ENCODE measurements around the gene FBXO30.
A peak's percentile ranks its signal among the peaks of the same experiment; 100 is the strongest.

FBXO30 gene

DNA sequence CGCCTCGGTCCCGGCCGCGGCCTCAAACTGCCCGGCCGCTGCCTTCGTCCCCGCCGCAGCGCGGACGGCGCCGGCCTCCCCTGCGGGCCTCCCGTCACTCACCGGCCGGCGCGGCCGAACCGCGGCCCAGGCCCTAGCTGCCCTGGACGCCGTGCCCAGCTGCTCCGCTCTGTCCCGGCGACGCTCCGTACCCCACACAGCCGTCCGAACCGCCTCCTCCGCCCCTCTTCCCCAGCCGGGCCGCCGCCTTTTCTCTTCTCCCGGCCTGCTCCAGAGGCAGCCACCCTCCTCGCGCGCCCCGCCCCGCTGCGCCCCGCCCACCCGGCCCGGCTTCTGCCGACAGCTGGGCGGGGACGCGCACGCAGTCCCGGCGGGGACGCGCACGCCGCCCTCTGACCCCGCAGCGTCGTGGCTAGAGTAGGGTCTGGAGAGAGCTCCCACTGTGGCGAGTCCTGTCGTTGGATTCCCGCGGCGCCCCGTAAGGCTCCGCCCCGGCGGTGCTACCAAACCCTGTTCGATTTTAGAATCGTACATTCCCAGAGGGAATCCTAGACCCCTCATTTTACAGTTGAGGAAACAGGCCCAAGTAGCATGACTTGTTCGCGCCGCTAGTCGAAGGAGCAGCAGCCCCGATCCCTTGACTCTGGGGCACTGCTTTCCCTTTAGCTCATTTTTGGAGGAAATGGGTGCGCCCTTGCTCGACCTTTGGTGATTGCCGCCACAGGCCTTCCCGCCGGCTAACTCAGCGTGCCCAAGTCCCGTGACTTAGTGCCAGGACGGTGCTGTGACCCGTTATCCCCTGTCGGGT lies at the start of gene FBXO30:
FBXO30 (minus strand) TSS at position 295 of the 808 bp plus-strand sequence. CDS start 8,390 bp downstream, outside the sequence.
- Mint-ChIP-seq H3K9me3 (no peaks in the 10 kb centered on the region), H3K36me3 (ENCODE audit: low read depth) (peaks cover 1% of the 10 kb centered on the region), H3K4me1 (ENCODE audit: low read depth) (peaks cover 31% of the 10 kb centered on the region), H3K4me3 (peak within 1 kb of the TSS; percentile 94), H3K27me3 (ENCODE audit: low read depth) (no peaks in the 10 kb centered on the region), H3K27ac (peak within 1 kb of the TSS; percentile 93)
- peak; percentile 88 for DNase-seq (ENCODE audit: low spot score)

DNA sequence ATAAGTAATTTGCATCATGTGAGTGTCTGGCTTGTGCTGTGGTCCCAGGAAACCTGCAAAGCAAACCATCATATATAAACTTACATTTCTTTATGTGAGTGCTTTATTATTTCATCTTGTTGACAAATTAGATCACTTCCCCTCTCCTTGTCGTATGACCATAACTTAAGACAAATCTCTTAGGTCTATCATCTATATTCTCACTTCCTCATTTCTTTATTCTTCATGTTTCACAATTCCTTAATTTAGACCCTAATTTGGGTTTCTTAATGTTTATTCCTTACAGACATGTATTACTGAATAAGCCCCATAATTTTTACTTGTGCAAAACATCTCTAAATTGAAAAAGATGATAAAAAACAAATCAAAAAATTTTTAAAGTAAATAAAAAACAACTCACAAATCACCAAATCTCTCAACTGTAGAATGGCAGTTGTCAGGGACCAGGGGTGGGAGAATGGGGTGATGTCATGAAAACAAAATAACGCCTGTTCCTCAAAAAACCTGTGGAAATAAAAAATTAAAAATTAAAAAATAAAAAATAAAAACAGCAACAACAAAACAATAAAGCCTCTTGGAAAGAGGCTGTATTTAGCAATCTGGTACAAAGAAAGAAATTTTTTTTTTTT lies 49.5 kb upstream of the FBXO30 start:
- H3K27me3 Mint-ChIP-seq (ENCODE audit: low read depth): no peaks in the 10 kb centered on the region
- H3K9me3 Mint-ChIP-seq: peaks cover 18% of the 10 kb centered on the region
- no peak for DNase-seq (ENCODE audit: low spot score)
- H3K27ac Mint-ChIP-seq: no peak overlapping the region
- peaks cover 5% of the 10 kb centered on the region for H3K36me3 Mint-ChIP-seq (ENCODE audit: low read depth)
- peaks cover 25% of the 10 kb centered on the region for H3K4me1 Mint-ChIP-seq (ENCODE audit: low read depth)
- H3K4me3 Mint-ChIP-seq: no peak overlapping the region

GRCh38 chr6:145863366-145863765 lies 48.8 kb upstream of the FBXO30 start:
- Mint-ChIP-seq H3K27me3 (ENCODE audit: low read depth) (no peaks in the 10 kb centered on the region), H3K9me3 (peaks cover 18% of the 10 kb centered on the region), H3K36me3 (ENCODE audit: low read depth) (peaks cover 5% of the 10 kb centered on the region), H3K27ac (no peak overlapping the region), H3K4me3 (no peak overlapping the region), H3K4me1 (ENCODE audit: low read depth) (peaks cover 25% of the 10 kb centered on the region)
- DNase-seq (ENCODE audit: low spot score): no peak

GRCh38 chr6:145860562-145860961 lies 46.0 kb upstream of the FBXO30 start:
- peaks cover 9% of the 10 kb centered on the region for H3K4me1 Mint-ChIP-seq (ENCODE audit: low read depth)
- no peak overlapping the region for H3K27ac Mint-ChIP-seq
- peaks cover 3% of the 10 kb centered on the region for H3K36me3 Mint-ChIP-seq (ENCODE audit: low read depth)
- DNase-seq (ENCODE audit: low spot score): no peak
- peaks cover 20% of the 10 kb centered on the region for H3K9me3 Mint-ChIP-seq
- no peak overlapping the region for H3K4me3 Mint-ChIP-seq
- H3K27me3 Mint-ChIP-seq (ENCODE audit: low read depth): no peaks in the 10 kb centered on the region

- peaks cover 1% of the 10 kb centered on the region for H3K9me3 Mint-ChIP-seq
- H3K36me3 Mint-ChIP-seq (ENCODE audit: low read depth): no peaks in the 10 kb centered on the region
- H3K4me3 Mint-ChIP-seq: no peak overlapping the region
- H3K27ac Mint-ChIP-seq: no peak overlapping the region
- H3K27me3 Mint-ChIP-seq (ENCODE audit: low read depth): no peaks in the 10 kb centered on the region
- H3K4me1 Mint-ChIP-seq (ENCODE audit: low read depth): no peaks in the 10 kb centered on the region
- no peak for DNase-seq (ENCODE audit: low spot score)
Measured at GRCh38 chr6:145850671-145851070, 36.1 kb upstream of the FBXO30 start.

- Mint-ChIP-seq H3K27ac (no peak overlapping the region), H3K9me3 (no peaks in the 10 kb centered on the region), H3K36me3 (ENCODE audit: low read depth) (no peaks in the 10 kb centered on the region), H3K27me3 (ENCODE audit: low read depth) (no peaks in the 10 kb centered on the region), H3K4me3 (no peak overlapping the region), H3K4me1 (ENCODE audit: low read depth) (no peaks in the 10 kb centered on the region)
- no peak for DNase-seq (ENCODE audit: low spot score)
Measured at GRCh38 chr6:145848541-145848940, 33.9 kb upstream of the FBXO30 start.

DNA sequence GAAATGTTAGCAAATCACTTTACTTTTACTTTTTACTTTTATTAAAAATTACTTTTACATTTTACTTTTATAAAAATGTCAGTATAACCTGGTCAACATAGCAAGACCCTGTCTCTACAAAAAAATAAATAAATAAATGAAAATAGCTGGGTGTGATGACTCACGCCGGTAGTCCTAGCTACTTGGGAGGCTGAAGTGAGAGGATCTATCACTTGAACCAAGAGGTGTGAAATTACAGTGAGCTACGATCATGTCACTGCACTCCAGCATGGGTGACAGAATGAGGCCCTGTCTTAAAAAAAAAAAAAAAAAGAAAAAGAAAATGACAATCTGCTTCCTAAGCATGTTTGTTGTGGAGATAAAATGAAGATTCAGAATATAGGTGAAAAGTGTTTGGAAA lies 31.0 kb upstream of the FBXO30 start:
- no peaks in the 10 kb centered on the region for H3K9me3 Mint-ChIP-seq
- no peaks in the 10 kb centered on the region for H3K36me3 Mint-ChIP-seq (ENCODE audit: low read depth)
- DNase-seq (ENCODE audit: low spot score): no peak
- no peak overlapping the region for H3K4me3 Mint-ChIP-seq
- no peak overlapping the region for H3K27ac Mint-ChIP-seq
- no peaks in the 10 kb centered on the region for H3K4me1 Mint-ChIP-seq (ENCODE audit: low read depth)
- H3K27me3 Mint-ChIP-seq (ENCODE audit: low read depth): no peaks in the 10 kb centered on the region

GRCh38 chr6:145844933-145845540 lies 30.4 kb upstream of the FBXO30 start:
- Mint-ChIP-seq H3K9me3 (no peaks in the 10 kb centered on the region), H3K36me3 (ENCODE audit: low read depth) (no peaks in the 10 kb centered on the region), H3K27ac (no peak overlapping the region), H3K4me3 (no peak overlapping the region), H3K27me3 (ENCODE audit: low read depth) (no peaks in the 10 kb centered on the region), H3K4me1 (ENCODE audit: low read depth) (no peaks in the 10 kb centered on the region)
- no peak for DNase-seq (ENCODE audit: low spot score)

DNA sequence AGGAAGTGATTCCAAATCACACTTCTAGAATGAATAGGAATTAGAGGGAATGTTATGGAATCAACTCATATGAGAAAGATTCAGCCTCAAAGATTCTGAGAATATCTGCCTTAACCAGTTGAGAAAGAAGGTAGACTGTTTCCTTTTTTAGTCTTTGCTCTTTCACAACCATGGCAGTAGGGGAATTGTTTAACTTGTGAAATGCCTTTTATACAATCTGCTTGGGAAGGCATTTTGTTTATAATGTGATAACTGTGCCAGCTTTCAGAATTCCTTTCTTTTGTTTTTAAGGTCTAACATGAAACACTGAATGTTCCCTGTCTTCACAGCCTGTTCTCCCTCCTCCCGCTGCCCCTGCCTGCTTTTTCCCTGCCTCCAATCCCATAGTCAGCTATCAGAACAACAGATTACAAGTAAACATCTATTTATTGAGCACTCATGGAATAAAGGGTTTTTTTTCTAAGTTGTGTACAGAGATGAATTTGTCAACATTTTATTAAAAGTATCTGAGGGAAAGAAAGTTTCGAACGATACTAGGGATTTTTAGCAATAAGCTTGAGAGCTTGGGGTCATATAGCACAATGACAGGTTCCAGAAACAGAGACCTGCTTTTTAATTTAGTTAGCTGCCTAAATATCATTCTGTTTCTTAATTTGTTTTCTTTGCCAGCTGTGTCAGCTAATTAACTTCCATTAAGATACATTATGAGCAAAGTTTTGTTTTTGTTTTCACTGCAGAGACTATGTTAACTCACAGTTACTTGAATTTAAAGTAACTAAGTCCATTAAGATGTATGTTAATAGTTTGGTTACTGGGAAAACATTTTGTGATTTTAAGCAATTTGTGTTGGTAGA lies 28.3 kb upstream of the FBXO30 start:
- Mint-ChIP-seq H3K4me1 (ENCODE audit: low read depth) (no peaks in the 10 kb centered on the region), H3K9me3 (no peaks in the 10 kb centered on the region), H3K27me3 (ENCODE audit: low read depth) (no peaks in the 10 kb centered on the region), H3K36me3 (ENCODE audit: low read depth) (no peaks in the 10 kb centered on the region), H3K4me3 (no peak overlapping the region), H3K27ac (no peak overlapping the region)
- DNase-seq (ENCODE audit: low spot score): no peak

DNA sequence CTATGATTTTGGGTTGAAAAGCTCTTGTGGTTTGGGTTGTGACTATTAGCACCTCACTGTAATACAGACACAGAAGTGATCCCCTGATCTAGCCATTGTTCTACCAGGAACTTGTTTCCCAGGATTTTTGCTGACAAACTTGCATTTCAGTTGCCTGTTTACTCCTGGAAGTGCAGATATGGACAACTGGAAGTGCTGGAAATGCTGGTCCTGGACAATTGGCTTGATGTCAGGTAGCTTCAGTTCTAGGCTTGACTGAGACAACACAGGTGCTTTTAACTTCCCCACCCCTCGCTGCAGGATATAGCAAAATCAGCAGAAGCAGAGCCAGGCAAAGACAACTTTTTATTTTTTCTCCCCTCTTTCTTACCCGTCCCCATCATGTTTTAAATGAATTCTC lies 27.1 kb upstream of the FBXO30 start:
- Mint-ChIP-seq H3K4me3 (no peak overlapping the region), H3K36me3 (ENCODE audit: low read depth) (no peaks in the 10 kb centered on the region), H3K27me3 (ENCODE audit: low read depth) (no peaks in the 10 kb centered on the region), H3K4me1 (ENCODE audit: low read depth) (no peaks in the 10 kb centered on the region), H3K9me3 (no peaks in the 10 kb centered on the region), H3K27ac (no peak overlapping the region)
- DNase-seq (ENCODE audit: low spot score): no peak

DNA sequence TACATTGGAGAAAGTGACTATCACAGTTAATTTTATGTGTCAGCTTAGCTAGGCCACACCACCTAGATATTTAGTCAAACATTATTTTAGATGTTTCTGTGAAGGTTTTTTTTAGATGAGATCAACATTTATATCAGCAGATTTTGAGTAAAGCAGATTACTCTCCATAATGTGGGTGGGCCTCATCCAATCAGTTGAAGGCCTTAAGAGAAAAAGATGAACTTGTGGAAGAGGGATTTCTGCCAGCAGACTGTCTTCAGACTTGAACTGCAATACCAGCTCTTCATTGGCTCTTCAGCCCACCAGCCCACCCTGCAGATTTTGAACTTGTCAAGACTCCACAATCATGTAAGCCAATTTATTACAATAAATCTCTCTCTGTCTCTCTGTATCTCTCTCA lies 25.1 kb upstream of the FBXO30 start:
- no peaks in the 10 kb centered on the region for H3K27me3 Mint-ChIP-seq (ENCODE audit: low read depth)
- DNase-seq (ENCODE audit: low spot score): no peak
- no peak overlapping the region for H3K4me3 Mint-ChIP-seq
- no peaks in the 10 kb centered on the region for H3K9me3 Mint-ChIP-seq
- no peaks in the 10 kb centered on the region for H3K36me3 Mint-ChIP-seq (ENCODE audit: low read depth)
- no peak overlapping the region for H3K27ac Mint-ChIP-seq
- peaks cover 7% of the 10 kb centered on the region for H3K4me1 Mint-ChIP-seq (ENCODE audit: low read depth)

DNA sequence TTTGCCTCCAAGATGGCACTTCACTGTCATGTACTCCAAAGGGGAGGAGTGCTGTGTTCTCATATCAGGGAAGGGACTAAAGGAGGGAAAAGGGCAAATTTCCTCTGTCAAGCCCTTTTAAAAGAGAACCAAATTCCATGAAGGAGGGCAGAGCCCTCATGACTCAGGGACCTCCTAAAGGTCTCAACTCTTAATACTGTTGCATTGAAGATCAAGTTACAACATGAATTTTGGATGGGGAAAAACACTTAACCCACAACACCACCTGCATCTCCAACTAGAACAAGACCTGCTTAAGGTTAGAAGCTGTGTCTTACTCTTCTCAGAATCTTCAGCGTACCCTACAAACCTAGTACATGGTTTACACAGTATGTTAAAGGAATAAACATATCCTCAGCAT lies 23.7 kb upstream of the FBXO30 start:
- no peak for DNase-seq (ENCODE audit: low spot score)
- Mint-ChIP-seq H3K4me1 (ENCODE audit: low read depth) (peaks cover 7% of the 10 kb centered on the region), H3K4me3 (no peak overlapping the region), H3K27ac (no peak overlapping the region), H3K27me3 (ENCODE audit: low read depth) (no peaks in the 10 kb centered on the region), H3K9me3 (no peaks in the 10 kb centered on the region), H3K36me3 (ENCODE audit: low read depth) (no peaks in the 10 kb centered on the region)

DNA sequence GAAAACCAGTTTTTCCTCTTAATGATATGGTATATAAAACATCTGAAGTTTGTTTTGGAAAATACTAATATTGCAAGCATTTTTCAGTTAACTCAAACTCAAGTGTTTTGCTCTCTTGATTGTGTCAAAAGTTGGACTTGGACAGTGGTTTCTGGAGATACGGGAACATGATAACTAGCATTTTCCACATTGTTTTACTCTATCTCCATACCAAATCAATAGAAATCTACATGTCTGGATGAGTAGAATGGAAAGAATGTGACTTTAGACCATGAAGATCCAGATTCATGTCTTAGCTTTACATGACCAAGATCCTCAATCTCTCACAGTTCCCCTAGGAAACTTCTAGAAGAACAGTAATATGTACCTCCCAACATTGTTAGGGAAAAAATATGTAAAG lies 22.2 kb upstream of the FBXO30 start:
- Mint-ChIP-seq H3K4me3 (no peak overlapping the region), H3K4me1 (ENCODE audit: low read depth) (peaks cover 7% of the 10 kb centered on the region), H3K27ac (no peak overlapping the region), H3K27me3 (ENCODE audit: low read depth) (no peaks in the 10 kb centered on the region), H3K36me3 (ENCODE audit: low read depth) (no peaks in the 10 kb centered on the region), H3K9me3 (no peaks in the 10 kb centered on the region)
- DNase-seq (ENCODE audit: low spot score): no peak

- H3K27ac Mint-ChIP-seq: no peak overlapping the region
- no peaks in the 10 kb centered on the region for H3K36me3 Mint-ChIP-seq (ENCODE audit: low read depth)
- no peaks in the 10 kb centered on the region for H3K9me3 Mint-ChIP-seq
- peaks cover 7% of the 10 kb centered on the region for H3K4me1 Mint-ChIP-seq (ENCODE audit: low read depth)
- H3K4me3 Mint-ChIP-seq: no peak overlapping the region
- no peaks in the 10 kb centered on the region for H3K27me3 Mint-ChIP-seq (ENCODE audit: low read depth)
- DNase-seq (ENCODE audit: low spot score): peak; percentile 25
Measured at GRCh38 chr6:145836170-145836569, 21.6 kb upstream of the FBXO30 start.

Data from T-helper 2 cell treated with Interferon-gamma antibody and Interleukin-4, amounts not matched to agents 5 μg/mL and 100 μg/mL, for 36 hours (primary cell).